Measurements from ENCODE around the gene SPDYE1.
"Not testable (repeated sequence)": the region's sequence is repeated elsewhere in the genome, so short reads cannot be mapped to it uniquely, and the experiment has no call there.

Gene SPDYE1, protein sequence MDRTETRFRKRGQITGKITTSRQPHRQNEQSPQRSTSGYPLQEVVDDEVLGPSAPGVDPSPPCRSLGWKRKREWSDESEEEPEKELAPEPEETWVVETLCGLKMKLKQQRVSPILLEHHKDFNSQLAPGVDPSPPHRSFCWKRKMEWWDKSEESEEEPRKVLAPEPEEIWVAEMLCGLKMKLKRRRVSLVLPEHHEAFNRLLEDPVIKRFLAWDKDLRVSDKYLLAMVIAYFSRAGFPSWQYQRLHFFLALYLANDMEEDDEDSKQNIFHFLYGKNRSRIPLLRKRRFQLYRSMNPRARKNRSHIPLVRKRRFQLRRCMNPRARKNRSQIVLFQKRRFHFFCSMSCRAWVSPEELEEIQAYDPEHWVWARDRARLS

DNA sequence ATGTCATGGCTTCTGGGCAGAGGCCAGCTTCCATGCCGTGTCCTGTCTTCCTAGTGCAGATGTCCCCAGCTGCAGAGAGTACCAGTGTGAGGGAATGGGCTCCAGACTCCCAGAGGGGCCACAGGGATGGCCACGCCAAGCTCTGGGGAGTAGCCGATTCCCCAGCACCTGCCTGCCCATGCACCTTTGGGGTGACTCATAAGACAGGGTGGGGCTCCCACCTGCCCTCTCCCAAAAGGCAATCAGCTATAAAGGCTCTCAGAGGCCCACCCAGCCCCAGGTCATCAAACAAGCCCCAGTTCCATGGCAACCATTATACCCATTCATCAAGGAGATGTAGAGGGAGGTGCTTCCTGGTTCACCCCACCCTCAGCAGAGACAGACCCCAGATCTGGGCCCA, at the start of gene SPDYE1:
Gene SPDYE1, plus strand, starts transcription at position 366 of the 400 bp plus-strand sequence. CDS start 2,053 bp downstream, outside the sequence.
- in situ Hi-C loops (cut with MboI; ENCODE audit: low sequenced_read_pairs); H3K4me1 ChIP-seq; H3K4me3 ChIP-seq; H3K27me3 ChIP-seq (ENCODE audit: low read depth); H3K9me3 ChIP-seq; DNase-seq (ENCODE audit: low spot score in 2 of 2); H3K36me3 ChIP-seq (replicated peaks): not testable (repeated sequence)

DNA sequence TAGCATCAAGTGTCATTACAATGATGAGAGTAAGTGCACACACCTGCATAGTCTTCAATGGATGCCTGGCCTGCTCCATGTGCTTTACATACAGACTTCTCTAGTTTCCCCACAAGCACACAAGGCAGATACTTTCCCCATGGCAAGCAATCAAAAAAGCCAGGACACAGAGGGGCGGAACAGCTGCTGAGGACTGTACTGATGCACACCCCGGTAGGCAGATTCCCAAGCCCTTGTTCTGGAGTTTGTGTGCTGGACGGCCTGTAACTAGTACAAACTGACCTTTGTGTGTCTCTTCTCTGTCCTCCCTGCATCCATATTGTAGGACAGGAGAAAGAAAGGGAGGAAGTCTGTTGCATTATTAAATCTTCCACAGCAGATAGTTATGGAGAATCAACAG, 45.7 kb upstream of the SPDYE1 start:
- Histone ChIP-seq H3K36me3 (replicated peaks) (peaks cover 3% of the 10 kb centered on the region), H3K4me3 (no peak overlapping the region), H3K9me3 (no peaks in the 10 kb centered on the region), H3K27me3 (ENCODE audit: low read depth) (no peaks in the 10 kb centered on the region), H3K4me1 (no peaks in the 10 kb centered on the region)
- in situ Hi-C loops (cut with MboI; ENCODE audit: low sequenced_read_pairs): no loop called here
- DNase-seq (ENCODE audit: low spot score in 2 of 2): no peak

DNA sequence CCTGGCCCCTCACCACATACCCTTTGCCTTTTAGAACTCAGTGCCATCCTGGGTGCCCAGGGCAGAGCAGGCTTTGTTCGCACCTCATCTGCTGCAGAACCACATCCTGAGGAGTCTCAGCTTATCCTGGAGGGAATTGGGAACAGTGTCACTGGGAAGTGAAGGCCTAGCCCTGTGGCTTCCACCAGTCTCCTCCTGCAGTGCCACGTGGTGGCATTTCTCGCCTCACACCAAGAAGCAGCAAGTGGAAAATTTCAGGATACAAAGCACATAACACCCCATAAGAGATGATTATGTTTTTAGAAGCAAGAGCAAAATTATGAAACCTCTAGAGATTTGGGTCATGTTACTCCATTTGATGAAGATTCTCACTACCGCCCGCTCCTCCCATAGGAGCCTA, 44.6 kb upstream of the SPDYE1 start:
- DNase-seq (ENCODE audit: low spot score in 2 of 2): no peak
- Histone ChIP-seq H3K9me3 (no peaks in the 10 kb centered on the region), H3K4me3 (no peak overlapping the region), H3K4me1 (no peaks in the 10 kb centered on the region), H3K27me3 (ENCODE audit: low read depth) (no peaks in the 10 kb centered on the region), H3K36me3 (replicated peaks) (peaks cover 3% of the 10 kb centered on the region)
- in situ Hi-C loops (cut with MboI; ENCODE audit: low sequenced_read_pairs): no loop called here

DNA sequence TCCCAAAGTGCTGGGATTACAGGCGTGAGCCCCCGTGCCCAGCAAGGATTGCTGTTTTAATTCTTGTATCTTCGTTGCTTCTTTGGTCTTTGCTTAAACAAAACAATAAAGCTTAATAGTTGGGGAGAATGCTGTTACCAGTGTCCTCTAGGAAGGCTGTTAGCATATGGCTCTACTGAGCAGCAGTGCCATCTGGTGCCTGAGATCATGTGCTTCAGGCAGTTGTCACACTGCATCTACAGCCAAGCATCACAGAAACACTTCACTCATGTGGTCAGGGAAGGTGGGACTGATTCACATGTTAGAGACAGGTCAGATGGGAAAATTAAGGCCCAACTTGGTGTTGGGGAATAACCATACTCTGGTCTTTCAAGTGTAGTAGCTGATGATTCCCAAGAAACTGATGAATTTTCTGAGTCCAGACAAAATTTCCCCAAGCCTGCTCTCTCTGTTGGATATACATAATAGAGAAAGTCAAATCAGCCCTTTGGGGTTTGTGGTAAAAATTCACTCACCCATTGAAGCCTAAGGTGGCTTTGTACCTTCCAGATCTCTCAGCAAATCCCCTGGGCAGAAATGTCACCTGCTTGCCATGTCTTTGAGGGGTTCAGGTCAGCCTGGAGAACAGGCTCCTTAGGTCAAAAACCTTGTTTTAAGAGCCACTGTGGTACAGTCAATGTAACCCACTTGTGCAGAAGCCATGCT, 43.0 kb upstream of the SPDYE1 start:
- H3K27me3 ChIP-seq (ENCODE audit: low read depth): no peaks in the 10 kb centered on the region
- DNase-seq (ENCODE audit: low spot score in 2 of 2): peak in 1 of 2 experiments; percentile 41
- in situ Hi-C loops (cut with MboI; ENCODE audit: low sequenced_read_pairs): no loop called here
- H3K36me3 ChIP-seq (replicated peaks): peaks cover 3% of the 10 kb centered on the region
- H3K9me3 ChIP-seq: no peaks in the 10 kb centered on the region
- H3K4me1 ChIP-seq: no peaks in the 10 kb centered on the region
- H3K4me3 ChIP-seq: no peak overlapping the region

DNA sequence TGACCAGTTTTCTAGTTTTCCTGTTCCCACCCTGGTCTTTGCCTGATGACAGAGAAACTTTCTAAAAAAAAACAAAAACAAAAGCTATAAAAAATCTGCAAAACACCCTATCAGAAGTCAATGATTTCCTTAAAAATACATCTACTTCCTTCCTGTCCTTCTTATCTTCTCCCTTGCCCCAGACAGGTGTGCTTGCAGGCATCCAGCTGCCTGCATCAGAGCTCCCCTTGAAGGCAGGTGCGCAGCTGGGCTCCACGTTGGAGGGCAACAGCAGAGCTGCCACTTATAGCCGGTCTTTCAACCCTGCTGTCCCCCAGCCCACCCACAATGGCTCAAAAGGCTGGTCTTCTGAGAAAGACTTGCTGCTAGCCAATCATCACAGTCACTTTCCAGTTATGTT, 41.7 kb upstream of the SPDYE1 start:
- in situ Hi-C loops (cut with MboI; ENCODE audit: low sequenced_read_pairs): no loop called here
- no peaks in the 10 kb centered on the region for H3K4me1 ChIP-seq

DNA sequence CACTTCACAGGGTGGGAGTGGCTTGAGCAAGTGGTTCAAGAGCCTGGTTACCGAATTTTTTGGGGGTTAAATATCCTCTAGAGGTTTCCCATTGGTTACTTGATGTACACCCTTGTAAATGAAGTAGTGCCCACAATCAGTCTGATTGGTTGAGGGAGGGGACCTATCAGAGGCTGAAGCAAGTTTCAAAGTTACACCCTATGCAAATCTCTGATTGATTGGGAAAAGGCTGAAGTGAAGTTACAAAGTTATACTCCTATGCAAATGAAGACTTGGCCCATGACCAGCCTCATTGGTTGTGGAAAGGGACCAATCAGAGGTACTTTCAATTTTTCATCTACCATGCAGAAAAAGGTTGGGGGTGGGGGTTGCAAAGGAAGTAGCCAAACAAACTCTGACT, 36.8 kb upstream of the SPDYE1 start:
- Histone ChIP-seq H3K9me3 (no peaks in the 10 kb centered on the region; the same call in 1 of the 2 replicates), H3K27me3 (ENCODE audit: low read depth) (no peaks in the 10 kb centered on the region), H3K4me3 (no peak overlapping the region), H3K36me3 (replicated peaks) (no peaks in the 10 kb centered on the region), H3K4me1 (no peaks in the 10 kb centered on the region)
- in situ Hi-C loops (cut with MboI; ENCODE audit: low sequenced_read_pairs): no loop called here
- DNase-seq (ENCODE audit: low spot score in 2 of 2): no peak

More for the DNA sequence above, 41.7 kb upstream of the SPDYE1 start:
- Histone ChIP-seq H3K4me3 (no peak overlapping the region), H3K27me3 (ENCODE audit: low read depth) (no peaks in the 10 kb centered on the region), H3K9me3 (no peaks in the 10 kb centered on the region; the same call in 1 of the 2 replicates), H3K36me3 (replicated peaks) (peaks cover 3% of the 10 kb centered on the region)
- no peak for DNase-seq (ENCODE audit: low spot score in 2 of 2)

DNA sequence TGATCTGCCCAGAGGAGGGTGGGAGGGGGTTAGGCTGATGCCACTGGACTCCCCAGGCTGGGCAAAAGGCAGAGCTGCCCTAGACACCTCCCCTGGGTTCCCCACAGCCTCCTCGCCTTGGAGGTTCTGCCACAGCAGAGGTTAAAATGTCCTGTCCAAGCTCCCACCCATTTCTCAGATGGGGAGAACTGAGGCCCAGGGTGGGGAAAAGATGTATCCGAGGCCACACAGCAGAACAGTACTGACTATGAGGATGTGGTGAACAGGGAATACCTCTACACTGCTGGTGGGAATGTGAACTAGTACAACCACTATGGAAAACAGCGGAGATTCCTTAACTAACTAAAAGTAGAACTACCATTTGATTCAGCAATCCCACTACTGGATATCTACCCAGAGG, 31.3 kb upstream of the SPDYE1 start:
- DNase-seq (ENCODE audit: low spot score in 2 of 2); H3K4me3 ChIP-seq; H3K9me3 ChIP-seq; H3K36me3 ChIP-seq (replicated peaks); H3K27me3 ChIP-seq (ENCODE audit: low read depth); H3K4me1 ChIP-seq; in situ Hi-C loops (cut with MboI; ENCODE audit: low sequenced_read_pairs): not testable (repeated sequence)

DNA sequence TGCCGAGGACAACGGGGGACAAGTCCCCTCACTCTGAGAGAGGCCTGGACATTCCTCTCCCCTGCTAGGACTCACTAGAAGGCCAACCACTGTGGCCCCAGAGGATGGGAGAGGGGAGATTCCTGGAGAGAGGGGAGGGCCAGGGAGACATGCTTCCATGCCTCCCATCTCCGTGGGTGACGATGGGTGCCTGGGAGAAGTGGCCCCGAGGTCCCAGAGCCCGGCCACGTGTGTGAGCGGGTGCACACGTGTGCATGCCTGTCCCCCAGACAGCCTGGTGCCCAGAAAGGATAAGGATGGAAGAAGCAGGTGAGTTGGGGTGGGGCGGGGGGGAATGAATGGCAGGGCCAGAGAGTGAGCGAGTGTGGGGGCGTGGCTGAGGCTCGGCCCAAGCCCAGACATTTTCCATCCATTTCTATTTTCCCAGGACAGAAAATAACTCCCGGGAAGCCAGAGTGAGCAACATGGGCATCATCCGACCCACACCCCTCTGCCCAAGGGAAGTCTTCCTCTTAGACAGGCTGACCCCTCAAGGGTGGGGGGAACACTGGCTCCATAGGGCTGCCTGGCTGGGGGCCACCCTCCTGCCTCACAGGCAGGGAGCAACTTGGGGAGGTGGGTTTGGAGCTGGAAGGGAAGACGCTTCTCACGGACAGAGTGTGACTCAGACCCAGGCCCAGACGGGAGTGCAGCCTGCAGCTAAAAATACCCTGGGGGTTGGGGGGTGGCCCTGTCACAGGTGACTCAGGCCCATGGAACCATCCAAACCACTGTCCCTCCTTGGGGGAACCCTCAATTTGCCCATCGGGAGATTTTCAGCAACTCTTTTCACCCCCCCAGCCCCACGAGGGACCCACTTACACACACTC, 29.3 kb upstream of the SPDYE1 start:
- H3K4me3 ChIP-seq; H3K36me3 ChIP-seq (replicated peaks); DNase-seq (ENCODE audit: low spot score in 2 of 2); H3K27me3 ChIP-seq (ENCODE audit: low read depth); in situ Hi-C loops (cut with MboI; ENCODE audit: low sequenced_read_pairs); H3K4me1 ChIP-seq; H3K9me3 ChIP-seq: not testable (repeated sequence)

DNA sequence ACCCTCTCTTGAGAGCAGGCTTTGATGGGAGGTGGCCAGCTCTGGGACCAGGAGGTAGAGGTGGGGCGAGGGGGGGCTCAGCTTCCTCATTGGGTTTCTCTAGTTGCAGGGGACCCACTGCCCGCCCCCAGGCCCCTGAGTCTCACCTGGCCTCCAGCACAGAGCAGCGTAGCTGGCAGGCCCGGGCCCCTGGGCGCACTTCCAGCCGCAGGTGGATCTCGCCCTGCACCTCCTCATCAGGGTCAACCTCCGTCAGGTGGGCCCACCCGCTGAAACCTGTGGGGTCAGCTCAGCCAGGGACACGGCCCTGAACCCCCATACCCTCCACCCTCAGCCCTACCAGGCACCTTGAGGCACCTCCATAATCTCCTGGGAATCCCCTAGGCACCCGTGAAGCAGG, 28.1 kb upstream of the SPDYE1 start:
- DNase-seq (ENCODE audit: low spot score in 2 of 2); H3K36me3 ChIP-seq (replicated peaks); H3K4me3 ChIP-seq; in situ Hi-C loops (cut with MboI; ENCODE audit: low sequenced_read_pairs); H3K9me3 ChIP-seq; H3K27me3 ChIP-seq (ENCODE audit: low read depth); H3K4me1 ChIP-seq: not testable (repeated sequence)

DNA sequence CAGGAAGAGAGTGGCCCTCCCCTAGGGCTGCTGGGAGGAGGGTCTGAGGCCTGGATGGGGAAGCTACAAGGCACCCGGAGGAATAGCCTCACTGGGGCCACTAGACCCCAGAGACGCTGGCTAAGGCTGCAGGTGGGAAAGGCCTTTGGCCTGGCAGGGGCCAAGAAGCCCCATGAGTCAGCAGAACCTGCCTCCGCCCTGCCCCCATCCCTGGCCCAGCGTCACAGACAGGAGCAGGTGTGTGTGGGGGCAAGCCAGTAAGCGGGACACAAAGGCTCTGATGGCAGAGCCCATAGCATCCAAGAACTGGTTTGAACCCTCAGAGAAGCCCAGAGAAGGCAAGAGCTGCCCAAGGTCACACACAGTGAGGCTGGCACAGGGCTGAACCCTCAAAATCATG, 27.0 kb upstream of the SPDYE1 start:
- H3K36me3 ChIP-seq (replicated peaks); H3K9me3 ChIP-seq; H3K27me3 ChIP-seq (ENCODE audit: low read depth); H3K4me3 ChIP-seq; DNase-seq (ENCODE audit: low spot score in 2 of 2); in situ Hi-C loops (cut with MboI; ENCODE audit: low sequenced_read_pairs); H3K4me1 ChIP-seq: not testable (repeated sequence)

DNA sequence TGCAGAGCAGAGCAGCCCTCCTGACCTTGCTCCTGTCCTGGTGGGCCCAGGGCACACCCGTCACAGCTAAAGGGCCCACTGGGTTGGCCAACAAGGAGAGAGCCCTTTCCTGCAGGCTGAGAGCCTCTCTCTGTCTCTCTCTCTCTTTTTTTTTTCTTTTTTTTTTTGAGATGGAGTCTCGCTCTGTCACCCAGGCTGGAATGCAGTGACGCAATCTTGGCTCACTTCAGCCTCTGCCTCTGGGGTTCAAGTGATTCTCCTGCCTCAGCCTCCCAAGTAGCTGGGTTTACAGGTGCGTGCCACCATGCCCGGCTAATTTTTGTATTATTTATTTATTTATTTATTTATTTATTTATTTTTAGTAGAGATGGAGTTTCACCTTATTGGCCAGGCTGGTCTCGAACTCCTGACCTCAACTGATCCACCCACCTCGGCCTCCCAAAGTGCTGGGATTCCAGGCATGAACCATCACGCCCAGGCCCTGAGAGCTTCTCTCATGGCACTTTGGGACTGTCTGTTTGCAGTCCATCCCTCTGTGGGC, 23.6 kb upstream of the SPDYE1 start:
- H3K27me3 ChIP-seq (ENCODE audit: low read depth); DNase-seq (ENCODE audit: low spot score in 2 of 2); H3K9me3 ChIP-seq; H3K36me3 ChIP-seq (replicated peaks); H3K4me1 ChIP-seq; in situ Hi-C loops (cut with MboI; ENCODE audit: low sequenced_read_pairs); H3K4me3 ChIP-seq: not testable (repeated sequence)

DNA sequence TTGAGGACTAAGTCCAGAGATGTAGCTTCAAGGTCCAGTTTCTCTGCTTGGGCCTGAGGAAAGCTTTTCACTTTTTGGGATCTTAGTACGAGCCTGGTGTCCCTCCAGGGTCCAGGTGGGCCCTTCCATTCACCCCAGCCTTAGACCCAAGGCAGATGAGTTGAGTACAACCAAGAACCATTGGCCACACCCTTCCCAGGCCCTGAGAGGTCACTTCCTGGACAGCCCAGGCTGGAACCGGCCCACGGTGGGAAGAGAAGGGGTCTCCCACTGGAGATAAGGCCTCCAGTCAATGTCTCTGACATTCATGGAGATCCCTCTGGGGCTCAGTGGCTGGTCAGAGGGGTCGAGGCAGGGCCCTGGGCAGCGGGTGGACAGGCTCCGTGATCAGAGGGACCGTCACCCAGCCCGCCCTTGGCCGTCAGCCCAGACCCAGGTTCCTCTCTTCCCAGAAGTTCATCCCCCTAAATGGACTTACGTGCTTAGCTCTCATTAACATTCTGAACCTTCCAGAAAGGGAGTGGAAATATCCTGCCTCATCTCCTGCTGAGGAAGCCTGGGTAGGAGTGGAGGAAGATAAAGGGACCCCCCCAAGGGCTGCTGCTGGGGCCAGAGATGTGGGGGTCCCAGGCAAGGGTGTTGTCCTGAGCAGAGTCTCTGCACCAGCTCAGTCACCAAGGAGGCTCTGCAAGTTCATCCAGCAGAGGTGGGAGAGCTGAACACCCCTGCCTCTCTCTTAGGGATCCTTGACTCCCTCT, 22.8 kb upstream of the SPDYE1 start:
- H3K27me3 ChIP-seq (ENCODE audit: low read depth); H3K4me3 ChIP-seq; H3K36me3 ChIP-seq (replicated peaks); H3K9me3 ChIP-seq; H3K4me1 ChIP-seq; DNase-seq (ENCODE audit: low spot score in 2 of 2); in situ Hi-C loops (cut with MboI; ENCODE audit: low sequenced_read_pairs): not testable (repeated sequence)

DNA sequence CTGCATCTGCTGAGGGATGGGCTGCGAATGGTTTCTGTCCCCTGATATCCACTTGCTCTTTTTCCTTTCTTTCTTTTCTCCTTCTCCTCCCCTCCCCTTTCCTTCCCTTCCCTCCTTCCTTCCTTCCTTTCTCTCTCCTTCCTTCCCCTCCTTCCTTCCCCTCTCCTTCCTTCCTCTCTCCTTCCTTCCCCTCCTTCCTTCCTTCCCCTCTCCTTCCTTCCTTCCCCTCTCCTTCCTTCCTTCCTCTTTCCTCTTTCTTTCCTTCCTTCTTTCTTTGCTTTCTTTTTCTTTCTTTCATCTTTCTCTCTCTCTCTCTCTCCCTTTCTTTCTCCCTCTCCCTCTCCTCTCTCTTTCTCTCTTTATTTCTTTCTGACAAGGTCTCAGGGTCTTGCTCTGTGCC, 20.2 kb upstream of the SPDYE1 start:
- no peaks in the 10 kb centered on the region for H3K27me3 ChIP-seq (ENCODE audit: low read depth)
- H3K9me3 ChIP-seq: no peaks in the 10 kb centered on the region
- DNase-seq (ENCODE audit: low spot score in 2 of 2): no peak
- H3K4me3 ChIP-seq: no peak overlapping the region
- H3K4me1 ChIP-seq: no peaks in the 10 kb centered on the region
- H3K36me3 ChIP-seq (replicated peaks): no peaks in the 10 kb centered on the region
- in situ Hi-C loops (cut with MboI; ENCODE audit: low sequenced_read_pairs): no loop called here

Data from HAP-1 (cell line).